DMS 273 treated with DMSO at 0.1 percent for 48 hours (cell line): ENCODE results near the gene MRPL54.

Source experiments
- DNase-seq: peaks from one replicate; lab custom pipeline; 2025; lab: John Stamatoyannopoulos, UW

The MRPL54 gene

GRCh38 chr19:3785451-3785937 is 23.0 kb downstream of the MRPL54 start:
- no peak for DNase-seq

GRCh38 chr19:3785938-3786824 is 23.7 kb downstream of the MRPL54 start, which contains the start of gene MATK:
Gene MATK, minus strand, starts transcription at chr19:3786381. Its CDS starts 1,246 bp downstream, at chr19:3785135.
- DNase-seq: no peak

- DNase-seq: no peak
These were observed 26.7 kb downstream of the MRPL54 start for GRCh38 chr19:3788996-3789778.

- no peak for DNase-seq
These were observed 27.8 kb downstream of the MRPL54 start for GRCh38 chr19:3790209-3790734.

- DNase-seq: no peak
These were observed 28.5 kb downstream of the MRPL54 start for GRCh38 chr19:3790941-3791340.

GRCh38 chr19:3792114-3792513 is 29.6 kb downstream of the MRPL54 start:
- no peak for DNase-seq

GRCh38 chr19:3793799-3794198 is 31.3 kb downstream of the MRPL54 start:
- no peak for DNase-seq

GRCh38 chr19:3796358-3796757 is 33.9 kb downstream of the MRPL54 start:
- DNase-seq: no peak

- no peak for DNase-seq
These were observed 35.7 kb downstream of the MRPL54 start for GRCh38 chr19:3798137-3798536.

- no peak for DNase-seq
These were observed 38.5 kb downstream of the MRPL54 start for GRCh38 chr19:3800996-3801395.

GRCh38 chr19:3801412-3802096 is 39.1 kb downstream of the MRPL54 start:
- DNase-seq: no peak

GRCh38 chr19:3803114-3803888 is 40.8 kb downstream of the MRPL54 start:
- DNase-seq: no peak

GRCh38 chr19:3803986-3804385 is 41.5 kb downstream of the MRPL54 start:
- DNase-seq: no peak

GRCh38 chr19:3804429-3804828 is 41.9 kb downstream of the MRPL54 start:
- DNase-seq: no peak

GRCh38 chr19:3805859-3806258 is 43.4 kb downstream of the MRPL54 start:
- DNase-seq: no peak

- no peak for DNase-seq
These were observed 44.6 kb downstream of the MRPL54 start for GRCh38 chr19:3807131-3807480.

GRCh38 chr19:3807574-3808354 is 45.3 kb downstream of the MRPL54 start:
- no peak for DNase-seq

GRCh38 chr19:3808420-3809143 is 46.1 kb downstream of the MRPL54 start:
- no peak for DNase-seq

- DNase-seq: no peak
These were observed 47.6 kb downstream of the MRPL54 start for GRCh38 chr19:3809881-3810707.
